GM23248 (cell line): ENCODE results near the gene KRT25. TPM values are rescaled to one million over a fixed set of nuclear protein-coding genes. Genes with fewer than 3 reads are reported as not detected.

Source experiments
- DNase-seq: peaks from one replicate; pipeline ENCODE4 v3.0.0-alpha.2; 2015
- H2AFZ ChIP-seq: fragments of 200-600 bp; sonication (generic); 2 replicates; pipeline ENCODE4 v1.6.1; 2016; ENCODE audit warnings: antibody characterized with exemption
- H3F3A ChIP-seq: fragments of 200-600 bp; sonication (generic); 2 replicates; pipeline ENCODE4 v1.6.1; 2016; ENCODE audit warnings: mild to moderate bottlenecking, antibody characterized with exemption, mixed run types; ENCODE audit not compliant: insufficient read depth
- H3K27ac ChIP-seq: fragments of 200-600 bp; sonication (generic); 2 replicates; pipeline ENCODE4 v1.5.1; 2016; ENCODE audit warnings: mild to moderate bottlenecking
- H3K27me3 ChIP-seq: fragments of 200-600 bp; sonication (generic); replicated peaks from 2 replicates; pipeline ENCODE4 v1.6.1; 2016; ENCODE audit warnings: mild to moderate bottlenecking; ENCODE audit not compliant: insufficient read depth
- H3K36me3 ChIP-seq: fragments of 200-600 bp; sonication (generic); 2 replicates; pipeline ENCODE4 v1.6.1; 2016; ENCODE audit warnings: low read depth, mild to moderate bottlenecking
- H3K4me1 ChIP-seq: fragments of 200-600 bp; sonication (generic); 2 replicates; pipeline ENCODE4 v1.6.1; 2016; ENCODE audit warnings: mild to moderate bottlenecking; ENCODE audit not compliant: insufficient read depth
- H3K4me2 ChIP-seq: fragments of 200-600 bp; sonication (generic); one replicate; pipeline ENCODE4 v1.6.1; 2016; ENCODE audit warnings: mild to moderate bottlenecking; ENCODE audit not compliant: unreplicated experiment
- H3K4me3 ChIP-seq: fragments of 200-600 bp; sonication (generic); 2 replicates; pipeline ENCODE4 v1.5.1; 2016; ENCODE audit warnings: mild to moderate bottlenecking
- H3K79me2 ChIP-seq: fragments of 200-600 bp; sonication (generic); 2 replicates; pipeline ENCODE4 v1.6.1; 2016; ENCODE audit warnings: mild to moderate bottlenecking; ENCODE audit not compliant: insufficient read depth
- H3K9ac ChIP-seq: fragments of 200-600 bp; sonication (generic); 2 replicates; pipeline ENCODE4 v1.6.1; 2016; ENCODE audit warnings: mild to moderate bottlenecking
- H3K9me2 ChIP-seq: fragments of 200-600 bp; sonication (generic); 2 replicates; pipeline ENCODE4 v1.6.1; 2016; ENCODE audit warnings: mixed run types, mild to moderate bottlenecking, moderate library complexity; ENCODE audit not compliant: insufficient read depth
- H3K9me3 ChIP-seq: fragments of 200-600 bp; sonication (generic); one replicate; pipeline ENCODE4 v1.6.1; 2017; ENCODE audit warnings: low read depth
- H4K20me1 ChIP-seq: fragments of 200-600 bp; sonication (generic); 2 replicates; pipeline ENCODE4 v1.6.0; 2016; ENCODE audit not compliant: insufficient read depth
- EZH2 ChIP-seq: fragments of 200-600 bp; sonication (generic); IDR thresholded peaks from 2 replicates; pipeline ENCODE4 v1.6.1; 2018; ENCODE audit warnings: antibody characterized with exemption, mild to moderate bottlenecking; ENCODE audit not compliant: insufficient read depth, poor library complexity, severe bottlenecking
- EZH2phosphoT487 ChIP-seq: fragments of 200-600 bp; sonication (generic); IDR thresholded peaks from 2 replicates; pipeline ENCODE4 v1.6.1; 2018; ENCODE audit warnings: antibody characterized with exemption, moderate library complexity, mild to moderate bottlenecking, low read depth; ENCODE audit not compliant: insufficient read depth
- WGBS, 2 experiments: methylation state at CpG; one replicate each; pipeline ENCODE4 v1.1.6; 2015 to 2017; ENCODE audit warnings: low lambda C conversion rate in 2 of 2, low coverage in 1 of 2; ENCODE audit errors: missing lambda C conversion rate in 2 of 2; 5-methylcytosine and 5-hydroxymethylcytosine counted together
- in situ Hi-C: fragments of 300-500 bp; cut with MboI; formaldehyde crosslinking; loops from 2 replicates; pipeline ENCODE4 v1.15.0; 2020
- polyA plus RNA-seq: library from polyadenylated mRNA; unstranded; fragments of >200 nt; fragmentation: Nextera tagmentation; extraction: Ambion mirVana; gene quantifications from 2 replicates; pipeline ENCODE4 v1.2.1, GENCODE V29; 2016
- total RNA-seq: library from RNA; depleted of rRNA; stranded (reverse); fragments of >200 nt; shearing (Covaris generic); gene quantifications from 2 replicates; pipeline ENCODE4 v1.2.3, GENCODE V29; 2014

Gene KRT25
- total and polyA plus RNA-seq, 2 experiments from 2014 or later = not detected

- 15 to 20% methylated on average over 3 of the region's 3 CpGs for WGBS, 2 experiments
- Histone ChIP-seq H3K4me2 (no peak within 1 kb of the TSS), H2AFZ (no peak within 1 kb of the TSS), H3K9ac (no peak within 1 kb of the TSS), H3K27me3 (peaks cover 31% of the 10 kb centered on the region; the same call in 1 of the 2 replicates), H4K20me1 (no peaks in the 10 kb centered on the region), H3F3A (no peaks in the 10 kb centered on the region), H3K79me2 (no peaks in the 10 kb centered on the region), H3K4me3 (no peak within 1 kb of the TSS), H3K4me1 (no peaks in the 10 kb centered on the region), H3K9me2 (no peaks in the 10 kb centered on the region), H3K36me3 (no peaks in the 10 kb centered on the region), H3K9me3 (no peaks in the 10 kb centered on the region), H3K27ac (no peak within 1 kb of the TSS)
- TF ChIP-seq EZH2phosphoT487 (no peak), EZH2 (no peak)
- in situ Hi-C loops = loop anchor here (10.0 to 25.0 kb wide), 2 partner anchors 438 to 865 kb away; partner anchors contain the start of gene GJD3
- no peak for DNase-seq
These were observed 44.7 kb upstream of the KRT25 start, which contains the start of gene KRT28 for GRCh38 chr17:40799859-40800258. TSS of gene KRT28 (minus strand) at chr17:40799959. CDS start at chr17:40799893, 66 bp downstream.

- no peaks in the 10 kb centered on the region for H3K79me2 ChIP-seq
- H2AFZ ChIP-seq = no peak overlapping the region
- no peak overlapping the region for H3K27ac ChIP-seq
- DNase-seq = no peak
- H3K27me3 ChIP-seq = peaks cover 46% of the 10 kb centered on the region
- H3K4me1 ChIP-seq = no peaks in the 10 kb centered on the region
- 73% methylated on average over 27 of the region's 27 CpGs for WGBS, 2 experiments
- H3K4me2 ChIP-seq = no peak overlapping the region
- TF ChIP-seq EZH2phosphoT487 = no peak
- no peak for TF ChIP-seq EZH2
- no peaks in the 10 kb centered on the region for H3K9me3 ChIP-seq
- H3F3A ChIP-seq = no peaks in the 10 kb centered on the region
- no peaks in the 10 kb centered on the region for H3K36me3 ChIP-seq
- H4K20me1 ChIP-seq = no peaks in the 10 kb centered on the region
- in situ Hi-C loops = loop anchor here (25.0 kb wide), 1 partner anchor 435 kb away; the partner anchor contains the start of gene GJD3
- H3K4me3 ChIP-seq = no peak overlapping the region
- H3K9ac ChIP-seq = no peak overlapping the region
- no peaks in the 10 kb centered on the region for H3K9me2 ChIP-seq
These were observed 41.7 kb upstream of the KRT25 start for GRCh38 chr17:40796846-40797245.

GRCh38 chr17:40795019-40795667 is 40.0 kb upstream of the KRT25 start:
- no peaks in the 10 kb centered on the region for H3K79me2 ChIP-seq
- no peak overlapping the region for H2AFZ ChIP-seq
- H3K36me3 ChIP-seq = no peaks in the 10 kb centered on the region
- in situ Hi-C loops = loop anchor here (25.0 kb wide), 1 partner anchor 433 kb away; the partner anchor contains the start of gene GJD3
- H3K9me3 ChIP-seq = no peaks in the 10 kb centered on the region
- H3K4me3 ChIP-seq = no peak overlapping the region
- no peaks in the 10 kb centered on the region for H3K9me2 ChIP-seq
- 73 to 74% methylated on average over 10 of the region's 10 CpGs for WGBS, 2 experiments
- DNase-seq = no peak
- H4K20me1 ChIP-seq = no peaks in the 10 kb centered on the region
- no peak overlapping the region for H3K9ac ChIP-seq
- no peaks in the 10 kb centered on the region for H3F3A ChIP-seq
- peaks cover 40% of the 10 kb centered on the region for H3K27me3 ChIP-seq
- TF ChIP-seq EZH2phosphoT487 (no peak), EZH2 (no peak)
- no peak overlapping the region for H3K4me2 ChIP-seq
- H3K4me1 ChIP-seq = no peaks in the 10 kb centered on the region
- no peak overlapping the region for H3K27ac ChIP-seq

- Histone ChIP-seq H3K4me2 (no peak overlapping the region), H4K20me1 (no peaks in the 10 kb centered on the region), H3K27me3 (peaks cover 33% of the 10 kb centered on the region), H2AFZ (no peak overlapping the region), H3K36me3 (no peaks in the 10 kb centered on the region), H3K9ac (no peak overlapping the region), H3K4me3 (no peak overlapping the region), H3K27ac (no peak overlapping the region), H3K4me1 (no peaks in the 10 kb centered on the region), H3K9me3 (no peaks in the 10 kb centered on the region), H3K79me2 (no peaks in the 10 kb centered on the region), H3F3A (no peaks in the 10 kb centered on the region), H3K9me2 (no peaks in the 10 kb centered on the region)
- TF ChIP-seq EZH2phosphoT487 (no peak), EZH2 (no peak)
- in situ Hi-C loops = loop anchor here (25.0 kb wide), 1 partner anchor 432 kb away; the partner anchor contains the start of gene GJD3
- no peak for DNase-seq
- WGBS, 2 experiments = 72 to 83% methylated on average over 2 of the region's 2 CpGs
These were observed 39.3 kb upstream of the KRT25 start for GRCh38 chr17:40794466-40794865.
